ENCODE results near the gene MAPT.
"Not testable (repeated sequence)": the region's sequence is repeated elsewhere in the genome, so short reads cannot be mapped to it uniquely, and the experiment has no call there.

Gene MAPT

GRCh38 chr17:45992175-45992574 is 97.8 kb downstream of the MAPT start:
- no peak for DNase-seq (ENCODE audit: low read depth in 2 of 2)

GRCh38 chr17:45992904-45993303 is 98.5 kb downstream of the MAPT start:
- DNase-seq (ENCODE audit: low read depth in 2 of 2), result no peak

DNA sequence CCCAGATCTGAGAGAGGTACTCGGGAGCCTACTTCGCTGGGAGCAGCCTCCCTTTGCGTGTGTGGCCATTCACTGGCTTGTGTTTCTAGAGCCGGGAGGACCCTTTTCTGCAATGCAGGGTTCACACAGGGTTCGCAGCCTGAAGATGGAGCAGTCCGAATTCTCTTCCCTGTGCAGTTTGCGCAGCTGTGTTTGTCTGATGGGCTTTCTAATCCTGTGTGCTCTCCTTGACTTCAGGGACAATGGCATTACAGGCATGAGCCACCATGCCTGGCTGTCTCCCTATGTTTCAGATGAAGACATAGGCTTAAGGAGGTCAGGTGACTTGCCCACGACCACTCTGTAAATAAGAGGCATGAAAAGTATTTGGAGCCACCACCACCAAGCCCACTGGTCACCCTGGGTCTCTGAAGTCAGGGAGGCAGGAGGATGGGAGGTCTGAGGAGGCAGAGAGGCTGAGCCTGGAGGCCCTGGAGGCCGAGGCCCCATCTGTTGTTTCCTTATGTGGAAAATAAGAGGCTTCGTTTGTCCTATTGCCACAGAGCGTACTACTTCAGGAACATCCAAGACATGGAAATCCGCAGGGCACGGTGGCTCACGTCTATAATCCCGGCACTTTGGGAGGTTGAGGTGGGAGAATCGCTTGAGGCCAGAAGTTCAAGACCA is 99.7 kb downstream of the MAPT start:
- no peak for DNase-seq (ENCODE audit: low read depth in 2 of 2)

- no peak for DNase-seq (ENCODE audit: low read depth in 2 of 2)
Measured at GRCh38 chr17:45994987-45995386, 100.6 kb downstream of the MAPT start.

DNA sequence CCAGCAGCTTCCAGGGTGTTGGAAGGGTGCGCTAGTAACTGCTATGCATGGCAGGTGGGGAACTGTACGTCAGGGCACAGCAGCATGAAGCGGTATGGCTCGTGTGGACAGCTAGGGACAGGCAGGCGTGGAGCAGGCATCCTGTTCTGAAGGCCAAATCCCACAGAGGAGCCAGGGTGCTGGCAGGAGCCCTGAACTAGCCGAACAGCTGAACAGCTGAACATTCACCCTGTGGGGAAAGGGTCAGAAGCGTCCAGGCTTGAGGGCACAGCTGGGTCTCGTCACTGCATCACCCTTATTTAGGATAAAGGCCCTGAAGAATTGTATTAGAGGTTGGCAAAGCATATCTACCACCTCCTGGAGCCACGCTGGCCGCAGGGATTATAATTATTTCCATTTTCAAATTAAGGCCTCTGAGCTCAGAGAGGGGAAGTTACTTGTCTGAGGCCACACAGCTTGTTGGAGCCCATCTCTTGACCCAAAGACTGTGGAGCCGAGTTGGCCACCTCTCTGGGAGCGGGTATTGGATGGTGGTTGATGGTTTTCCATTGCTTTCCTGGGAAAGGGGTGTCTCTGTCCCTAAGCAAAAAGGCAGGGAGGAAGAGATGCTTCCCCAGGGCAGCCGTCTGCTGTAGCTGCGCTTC is 101.4 kb downstream of the MAPT start:
- DNase-seq (ENCODE audit: low read depth in 2 of 2), result no peak

DNA sequence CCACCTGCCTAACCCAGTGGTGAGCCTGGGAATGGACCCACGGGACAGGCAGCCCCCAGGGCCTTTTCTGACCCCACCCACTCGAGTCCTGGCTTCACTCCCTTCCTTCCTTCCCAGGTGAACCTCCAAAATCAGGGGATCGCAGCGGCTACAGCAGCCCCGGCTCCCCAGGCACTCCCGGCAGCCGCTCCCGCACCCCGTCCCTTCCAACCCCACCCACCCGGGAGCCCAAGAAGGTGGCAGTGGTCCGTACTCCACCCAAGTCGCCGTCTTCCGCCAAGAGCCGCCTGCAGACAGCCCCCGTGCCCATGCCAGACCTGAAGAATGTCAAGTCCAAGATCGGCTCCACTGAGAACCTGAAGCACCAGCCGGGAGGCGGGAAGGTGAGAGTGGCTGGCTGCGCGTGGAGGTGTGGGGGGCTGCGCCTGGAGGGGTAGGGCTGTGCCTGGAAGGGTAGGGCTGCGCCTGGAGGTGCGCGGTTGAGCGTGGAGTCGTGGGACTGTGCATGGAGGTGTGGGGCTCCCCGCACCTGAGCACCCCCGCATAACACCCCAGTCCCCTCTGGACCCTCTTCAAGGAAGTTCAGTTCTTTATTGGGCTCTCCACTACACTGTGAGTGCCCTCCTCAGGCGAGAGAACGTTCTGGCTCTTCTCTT is 102.1 kb downstream of the MAPT start:
- no peak for DNase-seq (ENCODE audit: low read depth in 2 of 2)

DNA sequence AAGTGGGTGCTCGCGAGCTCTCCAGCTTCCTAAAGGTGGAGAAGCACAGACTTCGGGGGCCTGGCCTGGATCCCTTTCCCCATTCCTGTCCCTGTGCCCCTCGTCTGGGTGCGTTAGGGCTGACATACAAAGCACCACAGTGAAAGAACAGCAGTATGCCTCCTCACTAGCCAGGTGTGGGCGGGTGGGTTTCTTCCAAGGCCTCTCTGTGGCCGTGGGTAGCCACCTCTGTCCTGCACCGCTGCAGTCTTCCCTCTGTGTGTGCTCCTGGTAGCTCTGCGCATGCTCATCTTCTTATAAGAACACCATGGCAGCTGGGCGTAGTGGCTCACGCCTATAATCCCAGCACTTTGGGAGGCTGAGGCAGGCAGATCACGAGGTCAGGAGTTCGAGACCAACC is 102.8 kb downstream of the MAPT start:
- no peak for DNase-seq (ENCODE audit: low read depth in 2 of 2)

DNA sequence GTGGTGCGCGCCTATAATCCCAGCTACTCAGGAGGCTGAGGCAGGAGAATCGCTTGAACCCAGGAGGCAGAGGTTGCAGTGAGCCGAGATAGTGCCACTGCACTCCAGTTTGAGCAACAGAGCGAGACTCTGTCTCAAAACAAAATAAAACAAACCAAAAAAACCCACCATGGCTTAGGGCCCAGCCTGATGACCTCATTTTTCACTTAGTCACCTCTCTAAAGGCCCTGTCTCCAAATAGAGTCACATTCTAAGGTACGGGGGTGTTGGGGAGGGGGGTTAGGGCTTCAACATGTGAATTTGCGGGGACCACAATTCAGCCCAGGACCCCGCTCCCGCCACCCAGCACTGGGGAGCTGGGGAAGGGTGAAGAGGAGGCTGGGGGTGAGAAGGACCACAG is 103.3 kb downstream of the MAPT start:
- no peak for DNase-seq (ENCODE audit: low read depth in 2 of 2)

- no peak for DNase-seq (ENCODE audit: low read depth in 2 of 2)
Measured at GRCh38 chr17:45998987-45999899, 104.9 kb downstream of the MAPT start, which contains the start of gene STH. TSS of gene STH (plus strand) at chr17:45999250. CDS start at chr17:45999280, 30 bp downstream.

DNA sequence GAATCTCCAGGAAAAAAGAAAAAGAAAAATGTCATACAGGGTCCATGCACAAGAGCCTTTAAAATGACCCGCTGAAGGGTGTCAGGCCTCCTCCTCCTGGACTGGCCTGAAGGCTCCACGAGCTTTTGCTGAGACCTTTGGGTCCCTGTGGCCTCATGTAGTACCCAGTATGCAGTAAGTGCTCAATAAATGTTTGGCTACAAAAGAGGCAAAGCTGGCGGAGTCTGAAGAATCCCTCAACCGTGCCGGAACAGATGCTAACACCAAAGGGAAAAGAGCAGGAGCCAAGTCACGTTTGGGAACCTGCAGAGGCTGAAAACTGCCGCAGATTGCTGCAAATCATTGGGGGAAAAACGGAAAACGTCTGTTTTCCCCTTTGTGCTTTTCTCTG is 105.5 kb downstream of the MAPT start:
- DNase-seq (ENCODE audit: low read depth in 2 of 2), result no peak

GRCh38 chr17:46000292-46000691 is 105.9 kb downstream of the MAPT start:
- DNase-seq (ENCODE audit: low read depth in 2 of 2), result no peak

GRCh38 chr17:46000757-46001156 is 106.4 kb downstream of the MAPT start:
- DNase-seq (ENCODE audit: low read depth in 2 of 2), result no peak

GRCh38 chr17:46001390-46002310 is 107.3 kb downstream of the MAPT start:
- no peak for DNase-seq (ENCODE audit: low read depth in 2 of 2)

- DNase-seq (ENCODE audit: low read depth in 2 of 2), result peak; percentile 49 to 72
Measured at GRCh38 chr17:46002311-46002972, 108.1 kb downstream of the MAPT start.

- no peak for DNase-seq (ENCODE audit: low read depth in 2 of 2)
Measured at GRCh38 chr17:46002973-46003316, 108.6 kb downstream of the MAPT start.

DNA sequence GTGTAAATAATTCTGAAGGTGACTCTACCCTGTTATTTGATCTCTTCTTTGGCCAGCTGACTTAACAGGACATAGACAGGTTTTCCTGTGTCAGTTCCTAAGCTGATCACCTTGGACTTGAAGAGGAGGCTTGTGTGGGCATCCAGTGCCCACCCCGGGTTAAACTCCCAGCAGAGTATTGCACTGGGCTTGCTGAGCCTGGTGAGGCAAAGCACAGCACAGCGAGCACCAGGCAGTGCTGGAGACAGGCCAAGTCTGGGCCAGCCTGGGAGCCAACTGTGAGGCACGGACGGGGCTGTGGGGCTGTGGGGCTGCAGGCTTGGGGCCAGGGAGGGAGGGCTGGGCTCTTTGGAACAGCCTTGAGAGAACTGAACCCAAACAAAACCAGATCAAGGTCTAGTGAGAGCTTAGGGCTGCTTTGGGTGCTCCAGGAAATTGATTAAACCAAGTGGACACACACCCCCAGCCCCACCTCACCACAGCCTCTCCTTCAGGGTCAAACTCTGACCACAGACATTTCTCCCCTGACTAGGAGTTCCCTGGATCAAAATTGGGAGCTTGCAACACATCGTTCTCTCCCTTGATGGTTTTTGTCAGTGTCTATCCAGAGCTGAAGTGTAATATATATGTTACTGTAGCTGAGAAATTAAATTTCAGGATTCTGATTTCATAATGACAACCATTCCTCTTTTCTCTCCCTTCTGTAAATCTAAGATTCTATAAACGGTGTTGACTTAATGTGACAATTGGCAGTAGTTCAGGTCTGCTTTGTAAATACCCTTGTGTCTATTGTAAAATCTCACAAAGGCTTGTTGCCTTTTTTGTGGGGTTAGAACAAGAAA is 109.8 kb downstream of the MAPT start:
- no peak for DNase-seq (ENCODE audit: low read depth in 2 of 2)

DNA sequence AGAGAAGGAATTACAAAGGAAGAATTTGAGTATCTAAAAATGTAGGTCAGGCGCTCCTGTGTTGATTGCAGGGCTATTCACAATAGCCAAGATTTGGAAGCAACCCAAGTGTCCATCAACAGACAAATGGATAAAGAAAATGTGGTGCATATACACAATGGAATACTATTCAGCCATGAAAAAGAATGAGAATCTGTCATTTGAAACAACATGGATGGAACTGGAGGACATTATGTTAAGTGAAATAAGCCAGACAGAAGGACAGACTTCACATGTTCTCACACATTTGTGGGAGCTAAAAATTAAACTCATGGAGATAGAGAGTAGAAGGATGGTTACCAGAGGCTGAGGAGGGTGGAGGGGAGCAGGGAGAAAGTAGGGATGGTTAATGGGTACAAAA is 111.7 kb downstream of the MAPT start:
- DNase-seq (ENCODE audit: low read depth in 2 of 2), result not testable (repeated sequence)

GRCh38 chr17:46007461-46007965 is 113.2 kb downstream of the MAPT start:
- no peak for DNase-seq (ENCODE audit: low read depth in 2 of 2)

DNA sequence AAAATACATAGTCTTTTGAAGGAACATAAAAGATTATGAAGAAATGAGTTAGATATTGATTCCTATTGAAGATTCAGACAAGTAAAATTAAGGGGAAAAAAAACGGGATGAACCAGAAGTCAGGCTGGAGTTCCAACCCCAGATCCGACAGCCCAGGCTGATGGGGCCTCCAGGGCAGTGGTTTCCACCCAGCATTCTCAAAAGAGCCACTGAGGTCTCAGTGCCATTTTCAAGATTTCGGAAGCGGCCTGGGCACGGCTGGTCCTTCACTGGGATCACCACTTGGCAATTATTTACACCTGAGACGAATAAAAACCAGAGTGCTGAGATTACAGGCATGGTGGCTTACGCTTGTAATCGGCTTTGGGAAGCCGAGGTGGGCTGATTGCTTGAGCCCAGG is 114.2 kb downstream of the MAPT start:
- DNase-seq (ENCODE audit: low read depth in 2 of 2), result no peak

All from stimulated activated CD4-positive, alpha-beta T cell treated with anti-CD3 and anti-CD28 coated beads, Interleukin-1b, Interleukin-23, amount 100 ng/mL, for 1 hour (primary cell).